GM12878 (cell line): Measurements from ENCODE around the gene NRXN3. TPM values are rescaled to one million over a fixed set of nuclear protein-coding genes. Genes with fewer than 3 reads are reported as not detected.

Source experiments
- ATAC-seq: fragments of 200-7000 bp; cut with Tn5 transposase; 3 replicates; pipeline ENCODE4 v1.9.1; 2020; ENCODE audit warnings: mild to moderate bottlenecking, moderate library complexity
- BruUV-seq: library from RNA; stranded (reverse); fragments of 400-500 nt; replicated peaks from 2 replicates; lab custom pipeline; 2021; lab: Mats Ljungman, UMichigan
- CTCF ChIA-PET: fragments of 300-600 bp; sonication (Branson Sonifier 250); formaldehyde crosslinking; extraction: SDS; loops from one replicate; lab custom pipeline; 2021; ENCODE audit warnings: inconsistent platforms; lab: Yijun Ruan, JAX
- POLR2A ChIA-PET: fragments of 350-600 bp; formaldehyde crosslinking; extraction: SDS; loops from one replicate; lab custom pipeline; 2021; ENCODE audit warnings: inconsistent platforms; lab: Charles Lee
- RAD21 ChIA-PET: fragments of 300-600 bp; sonication (Branson Sonifier 250); formaldehyde crosslinking; loops from one replicate; lab custom pipeline; 2023; ENCODE audit warnings: antibody characterized with exemption; ENCODE audit not compliant: unreplicated experiment; lab: Charles Lee
- SMC1A ChIA-PET: fragments of 300-600 bp; sonication (Branson Sonifier 250); formaldehyde crosslinking; loops from one replicate; lab custom pipeline; 2023; ENCODE audit not compliant: unreplicated experiment, uncharacterized antibody; lab: Charles Lee
- DNase-seq: peaks from one replicate; pipeline ENCODE4 v3.0.0-alpha.2; 2011; ENCODE audit warnings: low read depth, low spot score
- FAIRE-seq: peaks from 3 replicates; lab custom pipeline; 2011; peaks lifted over from hg19 to GRCh38; lab: Jason Lieb, UNC
- H2AFZ ChIP-seq: 2 replicates; pipeline ENCODE4 v1.6.0; 2011; ENCODE audit warnings: low read depth, low read length, control low read depth; ENCODE audit not compliant: control insufficient read depth
- H3K27ac ChIP-seq: 2 replicates; pipeline ENCODE4 v1.5.1; 2011; ENCODE audit warnings: control low read depth; ENCODE audit not compliant: control insufficient read depth, insufficient read depth
- H3K27me3 ChIP-seq, 2 experiments: replicated peaks in 1 of 2; 2 replicates each; pipeline versions ENCODE4 v1.6.0 to v1.6.1; 2011; ENCODE audit warnings: low read length in 1 of 2; ENCODE audit not compliant: control insufficient read depth in 2 of 2, insufficient read depth in 2 of 2
- H3K36me3 ChIP-seq, 2 experiments: 2 replicates each; pipeline ENCODE4 v1.5.1; 2011; ENCODE audit warnings: low read length in 1 of 2; ENCODE audit not compliant: control insufficient read depth in 2 of 2, insufficient read depth in 2 of 2
- H3K4me1 ChIP-seq: 2 replicates; pipeline ENCODE4 v1.6.1; 2011; ENCODE audit warnings: mild to moderate bottlenecking, low read length, moderate library complexity, mixed read lengths; ENCODE audit not compliant: control insufficient read depth, insufficient read depth
- H3K4me2 ChIP-seq: 2 replicates; pipeline ENCODE4 v1.6.0; 2011; ENCODE audit warnings: control low read depth; ENCODE audit not compliant: control insufficient read depth, insufficient read depth
- H3K4me3 ChIP-seq: fragments of 200-600 bp; sonication (generic); 2 replicates; pipeline ENCODE4 v1.5.1; 2016
- H3K79me2 ChIP-seq: 2 replicates; pipeline ENCODE4 v1.6.0; 2011; ENCODE audit warnings: low read length; ENCODE audit not compliant: control insufficient read depth, insufficient read depth
- H3K9ac ChIP-seq: 2 replicates; pipeline ENCODE4 v1.8.0; 2011; ENCODE audit warnings: low read length, control low read depth, mixed read lengths; ENCODE audit not compliant: control insufficient read depth, insufficient read depth
- H3K9me3 ChIP-seq: replicated peaks from 3 replicates; pipeline ENCODE4 v1.5.1; 2011; ENCODE audit warnings: mild to moderate bottlenecking, low read length; ENCODE audit not compliant: control insufficient read depth, insufficient read depth
- H4K20me1 ChIP-seq: 2 replicates; pipeline ENCODE4 v1.6.0; 2011; ENCODE audit not compliant: control insufficient read depth, insufficient read depth
- CBFB ChIP-seq: IDR thresholded peaks from 2 replicates; pipeline ENCODE4 v1.6.1; 2016; ENCODE audit warnings: antibody characterized with exemption, low read depth
- GATAD2B ChIP-seq: fragments of 450-650 bp; conservative IDR thresholded peaks from 2 replicates; pipeline ENCODE4 v1.6.1; 2017; ENCODE audit warnings: low read depth, mild to moderate bottlenecking, moderate library complexity
- MAX ChIP-seq: IDR thresholded peaks from 2 replicates; pipeline ENCODE4 v1.6.1; 2012; ENCODE audit warnings: low read depth, low read length, improper control_type of control experiment
- MYC ChIP-seq: IDR thresholded peaks from 2 replicates; pipeline ENCODE4 v1.6.1; 2011; ENCODE audit warnings: mild to moderate bottlenecking, low read length, moderate library complexity, inconsistent platforms; ENCODE audit not compliant: insufficient read depth, insufficient replicate concordance, insufficient read length, severe bottlenecking
- RAD51 ChIP-seq: fragments of 450-650 bp; IDR thresholded peaks from 2 replicates; pipeline ENCODE4 v1.6.1; 2016; ENCODE audit warnings: moderate library complexity, mild to moderate bottlenecking, inconsistent platforms
- RCOR1 ChIP-seq: conservative IDR thresholded peaks from 2 replicates; pipeline ENCODE4 v1.6.1; 2012; ENCODE audit warnings: low read depth, low read length, improper control_type of control experiment
- YY1 ChIP-seq: IDR thresholded peaks from 2 replicates; pipeline ENCODE4 v1.6.1; 2011; ENCODE audit warnings: low read depth, mild to moderate bottlenecking, low read length
- ZSCAN29 ChIP-seq: fragments of 450-650 bp; IDR thresholded peaks from 2 replicates; pipeline ENCODE4 v1.6.1; 2017; ENCODE audit warnings: mild to moderate bottlenecking, moderate library complexity
- WGBS: methylation state at CpG from one replicate; pipeline ENCODE4 v1.1.6; 2016; ENCODE audit warnings: low lambda C conversion rate; ENCODE audit not compliant: insufficient replicate concordance, insufficient coverage; ENCODE audit errors: missing lambda C conversion rate; 5-methylcytosine and 5-hydroxymethylcytosine counted together
- in situ Hi-C: fragments of 300-500 bp; cut with MboI; formaldehyde crosslinking; loops from 9 replicates; pipeline ENCODE4 v1.14.3; 2018; ENCODE audit warnings: mixed read lengths
- intact Hi-C: fragments of 100-400 bp; cut with micrococcal nuclease; formaldehyde crosslinking; loops from one replicate; pipeline ENCODE4 v1.14.2; 2022; ENCODE audit not compliant: unreplicated experiment
- polyA plus RNA-seq, 11 experiments: library from polyadenylated mRNA; depleted of rRNA in 4 of 11; unstranded in 6 of 11; stranded (reverse) in 5 of 11; fragments of >200 nt; fragmentation: Nextera tagmentation in 4 of 11; fragmentation: Illumina TruSeq in 1 of 11; extraction: Ambion mirVana in 4 of 11; extraction: Trizol in 1 of 11; gene quantifications; 1 replicate in 1 of 11; 2 replicates in 10 of 11; pipeline versions ENCODE4 v1.2.1 to v1.2.3, GENCODE V29; 2011 to 2016; ENCODE audit warnings: inconsistent platforms in 2 of 11, missing spikeins in 2 of 11, low read depth in 1 of 11
- total RNA-seq, 4 experiments: library from RNA; depleted of rRNA in 3 of 4; stranded (reverse); fragments of >200 nt in 3 of 4; fragmentation: Illumina TruSeq in 1 of 4; extraction: Trizol in 1 of 4; gene quantifications; 2 replicates each; pipeline versions ENCODE4 v1.2.1 to v1.2.3, GENCODE V29; 2013 to 2021
- TF ChIP-seq, protein P1 (sequence below): IDR thresholded peaks from 2 replicates; pipeline ENCODE4 v1.6.1; 2012; ENCODE audit warnings: low read depth, low read length, improper control_type of control experiment

NRXN3 gene
- total and polyA plus RNA-seq, 10 of the 15 experiments (the other 5 are each of a cell fraction or from before 2014, with no cell fraction given): 0.52 to 3.3 (median 1.4) TPM

DNA sequence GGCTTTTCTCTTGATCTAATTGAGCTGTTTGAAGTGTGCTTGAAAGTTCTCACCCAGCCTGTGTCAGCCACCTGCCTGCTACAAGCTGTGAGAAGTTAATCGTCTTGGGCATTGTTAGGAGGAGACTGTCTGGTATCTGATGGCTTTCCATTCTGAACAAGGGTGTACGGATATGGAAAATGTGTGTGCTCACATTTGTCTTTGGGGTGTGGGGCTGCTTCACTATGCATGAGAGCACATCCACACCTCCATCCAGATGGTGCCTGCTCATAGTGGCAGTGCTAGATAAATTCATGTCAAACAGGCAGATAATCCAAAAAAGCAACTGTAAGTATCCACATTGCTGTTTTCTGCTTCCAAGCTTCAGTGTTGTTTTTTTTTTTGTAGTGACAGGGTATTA, 1578.9 kb downstream of the NRXN3 start:
- H3K9ac ChIP-seq: no peak overlapping the region
- H3K27me3 ChIP-seq: no peaks in the 10 kb centered on the region
- TF ChIP-seq RAD51 (no peak), MYC (no peak), MAX (no peak), GATAD2B (no peak), RCOR1 (no peak), ZSCAN29 (no peak), CBFB (no peak), YY1 (no peak)
- TF ChIP-seq, protein P1, sequence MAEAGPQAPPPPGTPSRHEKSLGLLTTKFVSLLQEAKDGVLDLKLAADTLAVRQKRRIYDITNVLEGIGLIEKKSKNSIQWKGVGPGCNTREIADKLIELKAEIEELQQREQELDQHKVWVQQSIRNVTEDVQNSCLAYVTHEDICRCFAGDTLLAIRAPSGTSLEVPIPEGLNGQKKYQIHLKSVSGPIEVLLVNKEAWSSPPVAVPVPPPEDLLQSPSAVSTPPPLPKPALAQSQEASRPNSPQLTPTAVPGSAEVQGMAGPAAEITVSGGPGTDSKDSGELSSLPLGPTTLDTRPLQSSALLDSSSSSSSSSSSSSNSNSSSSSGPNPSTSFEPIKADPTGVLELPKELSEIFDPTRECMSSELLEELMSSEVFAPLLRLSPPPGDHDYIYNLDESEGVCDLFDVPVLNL: no peak
- H3K9me3 ChIP-seq: no peaks in the 10 kb centered on the region
- POLR2A ChIA-PET: no interaction called here
- H3K4me2 ChIP-seq: no peak overlapping the region
- in situ Hi-C loops: no loop called here
- FAIRE-seq: no peak
- intact Hi-C loops: no loop called here
- no peak for ATAC-seq
- H3K4me3 ChIP-seq: no peak overlapping the region
- SMC1A ChIA-PET: interaction anchor here (0.7 kb wide), 1 partner anchor 1678 kb away, joined by 3 read pairs; no protein-coding TSS in a partner anchor
- no peaks in the 10 kb centered on the region for H4K20me1 ChIP-seq
- no TSS peak for BruUV-seq
- H3K4me1 ChIP-seq: no peaks in the 10 kb centered on the region
- no peak overlapping the region for H3K27ac ChIP-seq
- no peaks in the 10 kb centered on the region for H3K36me3 ChIP-seq
- no peak for DNase-seq
- no peaks in the 10 kb centered on the region for H3K79me2 ChIP-seq
- CTCF ChIA-PET: no interaction called here
- 18% methylated on average over 2 of the region's 2 CpGs for WGBS
- RAD21 ChIA-PET: no interaction called here
- H2AFZ ChIP-seq: no peak overlapping the region
